GM21619 (cell line): Measurements from ENCODE around the gene PPIL1.

ENCODE experiments used
- ATAC-seq: cut with Tn5 transposase; IDR thresholded peaks from one replicate; pipeline ENCODE4 v1.9.1; 2021; ENCODE audit not compliant: unreplicated experiment

PPIL1 gene

GRCh38 chr6:36836111-36837021 is 38.2 kb downstream of the PPIL1 start:
- no peak for ATAC-seq

GRCh38 chr6:36834576-36835341 is 39.8 kb downstream of the PPIL1 start:
- no peak for ATAC-seq

- ATAC-seq = no peak
Measured at GRCh38 chr6:36833182-36833789, 41.3 kb downstream of the PPIL1 start.

GRCh38 chr6:36832313-36832712 is 42.3 kb downstream of the PPIL1 start:
- no peak for ATAC-seq

- ATAC-seq = no peak
Measured at GRCh38 chr6:36830577-36830976, 44.0 kb downstream of the PPIL1 start.

GRCh38 chr6:36829919-36830544 is 44.6 kb downstream of the PPIL1 start:
- no peak for ATAC-seq

- ATAC-seq = no peak
Measured at GRCh38 chr6:36827261-36828079, 47.1 kb downstream of the PPIL1 start.

- ATAC-seq = no peak
Measured at GRCh38 chr6:36826520-36827227, 47.9 kb downstream of the PPIL1 start.

GRCh38 chr6:36825994-36826393 is 48.6 kb downstream of the PPIL1 start:
- no peak for ATAC-seq

- ATAC-seq = no peak
Measured at GRCh38 chr6:36825452-36825851, 49.2 kb downstream of the PPIL1 start.

- no peak for ATAC-seq
Measured at GRCh38 chr6:36824253-36824652, 50.4 kb downstream of the PPIL1 start.

- no peak for ATAC-seq
Measured at GRCh38 chr6:36823421-36824096, 51.0 kb downstream of the PPIL1 start.

GRCh38 chr6:36822506-36823269 is 51.9 kb downstream of the PPIL1 start:
- ATAC-seq = no peak

GRCh38 chr6:36821581-36822335 is 52.8 kb downstream of the PPIL1 start:
- ATAC-seq = no peak

- no peak for ATAC-seq
Measured at GRCh38 chr6:36820700-36821580, 53.7 kb downstream of the PPIL1 start.

GRCh38 chr6:36818756-36819155 is 55.8 kb downstream of the PPIL1 start:
- no peak for ATAC-seq

GRCh38 chr6:36817847-36818246 is 56.8 kb downstream of the PPIL1 start:
- ATAC-seq = no peak
